H9 (cell line): ENCODE data around the gene ARL5B. TPM values are rescaled to one million over a fixed set of nuclear protein-coding genes. Genes with fewer than 3 reads are reported as not detected.

Experiments
- DNase-seq: peaks from one replicate; pipeline ENCODE4 v3.0.0-alpha.2; 2017
- H2AFZ ChIP-seq: one replicate; pipeline ENCODE4 v1.6.1; 2013; ENCODE audit warnings: mild to moderate bottlenecking, low read length, control low read depth, moderate library complexity
- H2AK5ac ChIP-seq: 2 replicates; pipeline ENCODE4 v1.6.1; 2013; ENCODE audit warnings: low read length, control low read depth, mixed read lengths; ENCODE audit not compliant: insufficient read length
- H2BK120ac ChIP-seq: one replicate; pipeline ENCODE4 v1.6.1; 2013; ENCODE audit warnings: low read depth, mild to moderate bottlenecking, low read length, control low read depth, inconsistent platforms; ENCODE audit not compliant: poor library complexity, severe bottlenecking
- H2BK12ac ChIP-seq: 2 replicates; pipeline ENCODE4 v1.6.1; 2013; ENCODE audit warnings: low read length, control low read depth, mixed read lengths, low read depth; ENCODE audit not compliant: insufficient read length
- H2BK15ac ChIP-seq: 2 replicates; pipeline ENCODE4 v1.6.1; 2013; ENCODE audit warnings: low read depth, low read length, control low read depth
- H2BK20ac ChIP-seq: one replicate; pipeline ENCODE4 v1.6.1; 2013; ENCODE audit warnings: low read depth, mild to moderate bottlenecking, low read length, control low read depth, inconsistent platforms; ENCODE audit not compliant: poor library complexity, severe bottlenecking
- H2BK5ac ChIP-seq: 2 replicates; pipeline ENCODE4 v1.6.1; 2013; ENCODE audit warnings: low read length, control low read depth, mixed read lengths; ENCODE audit not compliant: insufficient read length
- H3K14ac ChIP-seq: 2 replicates; pipeline ENCODE4 v1.6.1; 2013; ENCODE audit warnings: low read length, control low read depth; ENCODE audit not compliant: insufficient read depth
- H3K18ac ChIP-seq: 2 replicates; pipeline ENCODE4 v1.6.1; 2013; ENCODE audit warnings: low read depth, mild to moderate bottlenecking, mixed read lengths, low read length, control low read depth; ENCODE audit not compliant: insufficient read length
- H3K23ac ChIP-seq: 2 replicates; pipeline ENCODE4 v1.6.1; 2013; ENCODE audit warnings: low read length, control low read depth, mixed read lengths, low read depth; ENCODE audit not compliant: insufficient read length
- H3K23me2 ChIP-seq: 2 replicates; pipeline ENCODE4 v1.6.1; 2013; ENCODE audit warnings: low read depth, mild to moderate bottlenecking, mixed read lengths, low read length, control low read depth; ENCODE audit not compliant: insufficient read length, poor library complexity, severe bottlenecking
- H3K27ac ChIP-seq: 2 replicates; pipeline ENCODE4 v1.5.1; 2013; ENCODE audit warnings: low read length, control low read depth, mixed read lengths, low read depth; ENCODE audit not compliant: insufficient read length
- H3K27me3 ChIP-seq: 2 replicates; pipeline ENCODE4 v1.6.1; 2013; ENCODE audit warnings: low read length, control low read depth, inconsistent platforms; ENCODE audit not compliant: insufficient read depth
- H3K4ac ChIP-seq: 2 replicates; pipeline ENCODE4 v1.6.1; 2013; ENCODE audit warnings: low read depth, mild to moderate bottlenecking, control low read depth, inconsistent platforms, low read length, moderate library complexity
- H3K4me1 ChIP-seq: 2 replicates; pipeline ENCODE4 v1.6.1; 2013; ENCODE audit warnings: low read length, control low read depth, inconsistent platforms; ENCODE audit not compliant: insufficient read depth
- H3K4me2 ChIP-seq: 2 replicates; pipeline ENCODE4 v1.6.1; 2013; ENCODE audit warnings: low read length, control low read depth, mixed read lengths; ENCODE audit not compliant: insufficient read length, insufficient read depth
- H3K56ac ChIP-seq: 2 replicates; pipeline ENCODE4 v1.6.1; 2013; ENCODE audit warnings: low read depth, mild to moderate bottlenecking, mixed read lengths, low read length, control low read depth; ENCODE audit not compliant: insufficient read length
- H3K79me1 ChIP-seq: 2 replicates; pipeline ENCODE4 v1.6.1; 2013; ENCODE audit warnings: low read depth, mild to moderate bottlenecking, moderate library complexity, low read length, control low read depth, inconsistent platforms; ENCODE audit not compliant: insufficient read depth, poor library complexity, severe bottlenecking
- H3K79me2 ChIP-seq: 2 replicates; pipeline ENCODE4 v1.6.1; 2013; ENCODE audit warnings: low read length, control low read depth, inconsistent platforms; ENCODE audit not compliant: insufficient read depth
- H3K9ac ChIP-seq: 2 replicates; pipeline ENCODE4 v1.6.1; 2013; ENCODE audit warnings: low read length, control low read depth, mixed read lengths; ENCODE audit not compliant: insufficient read length; ENCODE audit errors: extremely low read depth
- H3K9me3 ChIP-seq: one replicate; pipeline ENCODE4 v1.6.1; 2013; ENCODE audit warnings: low read depth, low read length, inconsistent platforms; ENCODE audit not compliant: control insufficient read depth
- H3T11ph ChIP-seq: one replicate; pipeline ENCODE4 v1.6.1; 2013; ENCODE audit warnings: mild to moderate bottlenecking, low read length, control low read depth, inconsistent platforms
- H4K20me1 ChIP-seq: one replicate; pipeline ENCODE4 v1.6.1; 2013; ENCODE audit not compliant: control insufficient read depth, insufficient read length, insufficient read depth
- H4K5ac ChIP-seq: 2 replicates; pipeline ENCODE4 v1.6.1; 2013; ENCODE audit warnings: low read depth, mild to moderate bottlenecking, mixed read lengths, low read length, control low read depth; ENCODE audit not compliant: insufficient read length
- H4K8ac ChIP-seq: replicated peaks from 2 replicates; pipeline ENCODE4 v1.6.1; 2013; ENCODE audit warnings: low read length, control low read depth, mixed read lengths, low read depth; ENCODE audit not compliant: insufficient read length
- H4K91ac ChIP-seq: 2 replicates; pipeline ENCODE4 v1.6.1; 2013; ENCODE audit warnings: low read depth, mild to moderate bottlenecking, moderate library complexity, mixed read lengths, low read length, control low read depth; ENCODE audit not compliant: insufficient read length
- H3K27ac Mint-ChIP-seq, 3 experiments: 2 replicates in 2 of 3; 3 replicates in 1 of 3; pipeline ENCODE4 v1.8.0; 2020 to 2021; ENCODE audit warnings: mixed read lengths in 3 of 3, mild to moderate bottlenecking in 1 of 3, moderate library complexity in 1 of 3
- H3K27me3 Mint-ChIP-seq: 2 replicates; pipeline ENCODE4 v1.8.0; 2021; ENCODE audit warnings: low read depth, mild to moderate bottlenecking, moderate library complexity, mixed read lengths
- H3K36me3 Mint-ChIP-seq, 3 experiments: 2 replicates in 2 of 3; 3 replicates in 1 of 3; pipeline ENCODE4 v1.8.0; 2020 to 2021; ENCODE audit warnings: low read depth in 3 of 3, mixed read lengths in 3 of 3; ENCODE audit not compliant: insufficient read depth in 1 of 3
- H3K4me1 Mint-ChIP-seq, 2 experiments: 2 replicates each; pipeline ENCODE4 v1.8.0; 2020; ENCODE audit warnings: mixed read lengths in 2 of 2
- H3K4me3 Mint-ChIP-seq, 2 experiments: 2 replicates in 1 of 2; 3 replicates in 1 of 2; pipeline ENCODE4 v1.8.0; 2020 to 2021; ENCODE audit warnings: mild to moderate bottlenecking in 2 of 2, mixed read lengths in 2 of 2, moderate library complexity in 1 of 2
- H3K9me3 Mint-ChIP-seq, 2 experiments: 2 replicates in 1 of 2; 3 replicates in 1 of 2; pipeline ENCODE4 v1.8.0; 2020; ENCODE audit warnings: mild to moderate bottlenecking in 2 of 2, mixed read lengths in 2 of 2, moderate library complexity in 1 of 2
- CTCF ChIP-seq: fragments of 200-600 bp; sonication (generic); conservative IDR thresholded peaks from 3 replicates; pipeline ENCODE4 v1.8.0; 2021; ENCODE audit warnings: antibody characterized with exemption, mild to moderate bottlenecking
- WGBS: extraction: QIAGEN DNeasy Blood & Tissue Kit; methylation state at CpG from one replicate; pipeline ENCODE4 v1.1.7; 2013; ENCODE audit warnings: missing lambda C conversion rate, low lambda C conversion rate, mixed read lengths; ENCODE audit not compliant: insufficient read length; ENCODE audit errors: extremely low coverage; 5-methylcytosine and 5-hydroxymethylcytosine counted together
- total RNA-seq: library from RNA; stranded (reverse); gene quantifications from 2 replicates; pipeline ENCODE4 v1.2.1, GENCODE V29; 2021

The ARL5B gene
- total RNA-seq, 1 experiment from 2014 or later = 33.9 TPM

GRCh38 chr10:18690541-18690940 lies 31.3 kb downstream of the ARL5B start:
- Histone ChIP-seq H3K4me1 (no peaks in the 10 kb centered on the region), H3T11ph (no peak overlapping the region), H2BK20ac (no peak overlapping the region), H2BK120ac (no peak overlapping the region), H3K18ac (no peak overlapping the region), H3K27me3 (no peaks in the 10 kb centered on the region), H3K4ac (no peak overlapping the region), H3K23ac (no peak overlapping the region), H2AK5ac (no peak overlapping the region), H4K91ac (no peak overlapping the region), H3K56ac (no peak overlapping the region), H2AFZ (no peak overlapping the region), H4K20me1 (no peaks in the 10 kb centered on the region), H3K79me2 (no peaks in the 10 kb centered on the region), H2BK12ac (no peak overlapping the region), H3K23me2 (no peaks in the 10 kb centered on the region), H4K8ac (no peak overlapping the region), H3K27ac (no peak overlapping the region), H3K9me3 (no peaks in the 10 kb centered on the region), H3K14ac (no peak overlapping the region), H2BK15ac (no peak overlapping the region), H3K4me2 (no peak overlapping the region), H4K5ac (no peak overlapping the region), H3K9ac (no peak overlapping the region), H3K79me1 (no peaks in the 10 kb centered on the region), H2BK5ac (no peak overlapping the region)
- H3K4me1 Mint-ChIP-seq = peaks cover 0 to 3% of the 10 kb centered on the region in 2 experiments; a peak in 1 of 4 replicates
- TF ChIP-seq CTCF = no peak
- H3K27ac Mint-ChIP-seq = no peak overlapping the region
- no peaks in the 10 kb centered on the region for H3K27me3 Mint-ChIP-seq
- no peaks in the 10 kb centered on the region for H3K9me3 Mint-ChIP-seq
- DNase-seq = no peak
- H3K36me3 Mint-ChIP-seq = no peaks in the 10 kb centered on the region
- no peak overlapping the region for H3K4me3 Mint-ChIP-seq
- WGBS = no CpG with 5 or more reads among the region's 6 CpGs
